Natural killer cell (primary cell): ENCODE results near the gene GLDC. TPM values are rescaled to one million over a fixed set of nuclear protein-coding genes. Genes with fewer than 3 reads are reported as not detected.

ENCODE experiments used
- ATAC-seq, 3 donors: fragments of 150-1000 bp in 2 of 3; fragments of 200-7000 bp in 1 of 3; cut with Tn5 transposase; 1 replicate in 1 of 3; 2 replicates in 2 of 3; pipeline ENCODE4 v1.10.0; 2021; ENCODE audit warnings: mild to moderate bottlenecking in 2 of 3, moderate library complexity in 2 of 3
- DNase-seq, 2 donors: peaks; one replicate each; pipeline versions ENCODE4 v3.0.0 to v3.0.0-alpha.2; 2013 to 2021; ENCODE audit warnings: mixed read lengths in 1 of 2
- H3K27ac ChIP-seq: one replicate; pipeline ENCODE4 v1.5.1; 2013; ENCODE audit warnings: mild to moderate bottlenecking, low read length
- H3K27me3 ChIP-seq: one replicate; pipeline ENCODE4 v1.6.1; 2013; ENCODE audit warnings: low read length; ENCODE audit not compliant: control insufficient read depth, insufficient read depth
- H3K36me3 ChIP-seq: one replicate; pipeline ENCODE4 v1.6.1; 2013; ENCODE audit warnings: low read length; ENCODE audit not compliant: control insufficient read depth, insufficient read depth
- H3K4me1 ChIP-seq: one replicate; pipeline ENCODE4 v1.6.1; 2013; ENCODE audit warnings: low read length; ENCODE audit not compliant: control insufficient read depth, insufficient read depth
- H3K4me3 ChIP-seq: one replicate; pipeline ENCODE4 v1.5.1; 2013; ENCODE audit warnings: low read length
- H3K9me3 ChIP-seq: one replicate; pipeline ENCODE4 v1.6.1; 2013; ENCODE audit warnings: low read length; ENCODE audit not compliant: control insufficient read depth, insufficient read depth
- H3K27ac Mint-ChIP-seq, 2 donors: one replicate each; pipeline ENCODE4 v1.8.0; 2022; ENCODE audit warnings: mild to moderate bottlenecking in 2 of 2, mixed read lengths in 2 of 2, moderate library complexity in 1 of 2
- H3K27me3 Mint-ChIP-seq, 2 donors: one replicate each; pipeline ENCODE4 v1.8.0; 2022; ENCODE audit warnings: low read depth in 2 of 2, mixed read lengths in 2 of 2
- H3K36me3 Mint-ChIP-seq: one replicate; pipeline ENCODE4 v1.8.0; 2022; ENCODE audit warnings: mixed read lengths
- H3K4me1 Mint-ChIP-seq, 2 donors: one replicate each; pipeline ENCODE4 v1.8.0; 2022; ENCODE audit warnings: mixed read lengths in 2 of 2
- H3K4me3 Mint-ChIP-seq: one replicate; pipeline ENCODE4 v1.8.0; 2022; ENCODE audit warnings: mild to moderate bottlenecking, moderate library complexity, mixed read lengths
- H3K9me3 Mint-ChIP-seq, 2 donors: one replicate each; pipeline ENCODE4 v1.8.0; 2022; ENCODE audit warnings: mixed read lengths in 2 of 2
- CTCF ChIP-seq: fragments of 200-600 bp; IDR thresholded peaks from one replicate; pipeline ENCODE4 v1.8.0; 2022; ENCODE audit warnings: antibody characterized with exemption
- WGBS: methylation state at CpG from one replicate; pipeline ENCODE4 v1.1.7; 2013; ENCODE audit warnings: missing lambda C conversion rate; ENCODE audit not compliant: insufficient coverage; 5-methylcytosine and 5-hydroxymethylcytosine counted together
- intact Hi-C: fragments of 100-400 bp; cut with micrococcal nuclease; formaldehyde crosslinking; loops from one replicate; pipeline ENCODE4 v1.14.2; 2022
- total RNA-seq, 4 donors: library from RNA; stranded (reverse); fragments of 120-200 nt in 1 of 4; gene quantifications; one replicate each; pipeline versions ENCODE4 v1.2.3 to v1.2.4, GENCODE V29; 2013 to 2022

GLDC gene
- total RNA-seq, 3 donors from 2014 or later (not counting 1 experiment from before 2014, with no cell fraction given) = 1.3 to 4.6 TPM; not detected in 1

GRCh38 chr9:6633378-6633777 is 12.2 kb downstream of the GLDC start:
- intact Hi-C loops = no loop called here
- no peak for TF ChIP-seq CTCF

GRCh38 chr9:6632516-6633183 is 12.9 kb downstream of the GLDC start:
- Mint-ChIP-seq H3K4me1 (peaks cover 0 to 10% of the 10 kb centered on the region in 2 donors), H3K36me3 (no peaks in the 10 kb centered on the region), H3K27me3 (peaks cover 7 to 18% of the 10 kb centered on the region in 2 donors), H3K9me3 (no peaks in the 10 kb centered on the region), H3K27ac (no peak overlapping the region), H3K4me3 (no peak overlapping the region)
- no peak overlapping the region for H3K27ac ChIP-seq
- no peaks in the 10 kb centered on the region for H3K36me3 ChIP-seq
- H3K4me3 ChIP-seq = no peak overlapping the region
- no peaks in the 10 kb centered on the region for H3K27me3 ChIP-seq
- WGBS = 84% methylated on average over 18 of the region's 19 CpGs
- DNase-seq = no peak
- no peak for ATAC-seq
- intact Hi-C loops = no loop called here
- H3K4me1 ChIP-seq = peaks cover 10% of the 10 kb centered on the region
- H3K9me3 ChIP-seq = no peaks in the 10 kb centered on the region
- TF ChIP-seq CTCF = no peak

More at GRCh38 chr9:6633378-6633777, 12.2 kb downstream of the GLDC start:
- Histone ChIP-seq H3K4me1 (peaks cover 10% of the 10 kb centered on the region), H3K27ac (no peak overlapping the region), H3K36me3 (no peaks in the 10 kb centered on the region), H3K9me3 (no peaks in the 10 kb centered on the region), H3K27me3 (no peaks in the 10 kb centered on the region), H3K4me3 (no peak overlapping the region)
- no peak for ATAC-seq
- DNase-seq = no peak
- H3K4me1 Mint-ChIP-seq = peaks cover 0 to 10% of the 10 kb centered on the region in 2 donors
- no peak overlapping the region for H3K4me3 Mint-ChIP-seq
- peaks cover 6 to 10% of the 10 kb centered on the region in 2 donors for H3K27me3 Mint-ChIP-seq
- H3K36me3 Mint-ChIP-seq = no peaks in the 10 kb centered on the region
- H3K9me3 Mint-ChIP-seq = no peaks in the 10 kb centered on the region
- H3K27ac Mint-ChIP-seq = no peak overlapping the region
- WGBS = 85% methylated on average over 3 of the region's 3 CpGs

- intact Hi-C loops = no loop called here
- no peaks in the 10 kb centered on the region for H3K9me3 ChIP-seq
- no peaks in the 10 kb centered on the region for H3K27me3 ChIP-seq
- DNase-seq (no peak), ATAC-seq (no peak)
- 73% methylated on average over 4 of the region's 4 CpGs for WGBS
- H3K27ac Mint-ChIP-seq = peak overlapping the region in 1 of 2 donors; percentile 37
- peaks cover 10% of the 10 kb centered on the region for H3K4me1 ChIP-seq
- no peaks in the 10 kb centered on the region for H3K9me3 Mint-ChIP-seq
- H3K4me1 Mint-ChIP-seq = peaks cover 0 to 10% of the 10 kb centered on the region in 2 donors
- H3K4me3 Mint-ChIP-seq = no peak overlapping the region
- no peak overlapping the region for H3K27ac ChIP-seq
- no peaks in the 10 kb centered on the region for H3K36me3 ChIP-seq
- H3K4me3 ChIP-seq = no peak overlapping the region
- no peak for TF ChIP-seq CTCF
- H3K36me3 Mint-ChIP-seq = no peaks in the 10 kb centered on the region
- H3K27me3 Mint-ChIP-seq = peaks cover 11 to 23% of the 10 kb centered on the region in 2 donors
Measured at GRCh38 chr9:6631207-6631512, 14.4 kb downstream of the GLDC start.
